Erythroblast (primary cell): Measurements from ENCODE around the gene ENOX1.

Source experiments
- GATA1 ChIP-seq: IDR thresholded peaks from 2 replicates; pipeline ENCODE4 v1.6.1; 2011; ENCODE audit warnings: low read depth, mild to moderate bottlenecking, control low read depth, low read length, moderate library complexity
- POLR2A ChIP-seq: IDR thresholded peaks from 2 replicates; pipeline ENCODE4 v1.6.1; 2011; ENCODE audit warnings: mild to moderate bottlenecking, low read length

GRCh38 chr13:43816401-43816889 lies 29.7 kb upstream of the ENOX1 start:
- TF ChIP-seq POLR2A = no peak
- TF ChIP-seq GATA1 = no peak
